SIG-M5 treated with dmso at 0.1 percent for 504 hours (cell line): ENCODE data around the gene ITGB2.
"Not testable (repeated sequence)": the region's sequence is repeated elsewhere in the genome, so short reads cannot be mapped to it uniquely, and the experiment has no call there.

Source experiments
- DNase-seq: peaks from one replicate; lab custom pipeline; 2025; ENCODE audit not compliant: unreplicated experiment; lab: John Stamatoyannopoulos, UW

Gene ITGB2

GRCh38 chr21:44887126-44887806 is 33.4 kb downstream of the ITGB2 start:
- DNase-seq, result no peak

GRCh38 chr21:44886113-44887075 is 34.3 kb downstream of the ITGB2 start:
- DNase-seq, result no peak

GRCh38 chr21:44885615-44886014 is 35.1 kb downstream of the ITGB2 start:
- DNase-seq, result no peak

- DNase-seq, result no peak
These were observed 36.6 kb downstream of the ITGB2 start for GRCh38 chr21:44884097-44884496.

- DNase-seq, result no peak
These were observed 37.4 kb downstream of the ITGB2 start for GRCh38 chr21:44883250-44883649.

- peak; percentile 74 for DNase-seq
These were observed 39.4 kb downstream of the ITGB2 start for GRCh38 chr21:44881198-44881872.

GRCh38 chr21:44880405-44881197 is 40.1 kb downstream of the ITGB2 start:
- DNase-seq, result peak; percentile 97

- DNase-seq, result not testable (repeated sequence)
These were observed 41.5 kb downstream of the ITGB2 start for GRCh38 chr21:44879238-44879637.

GRCh38 chr21:44878053-44878982 is 42.4 kb downstream of the ITGB2 start:
- peak; percentile 95 for DNase-seq

GRCh38 chr21:44876849-44877575 is 43.7 kb downstream of the ITGB2 start:
- DNase-seq, result no peak

- peak; percentile 72 for DNase-seq
These were observed 45.4 kb downstream of the ITGB2 start for GRCh38 chr21:44875316-44875700.

GRCh38 chr21:44874497-44875315 is 46.0 kb downstream of the ITGB2 start:
- peak; percentile 67 for DNase-seq

- no peak for DNase-seq
These were observed 46.5 kb downstream of the ITGB2 start for GRCh38 chr21:44874240-44874496.

- peak; percentile 95 for DNase-seq
These were observed 47.1 kb downstream of the ITGB2 start, which contains the start of gene PTTG1IP for GRCh38 chr21:44873356-44874239. Gene PTTG1IP (minus strand): TSS chr21:44873690. CDS start chr21:44873616, 74 bp downstream.

GRCh38 chr21:44872649-44873355 is 47.9 kb downstream of the ITGB2 start:
- no peak for DNase-seq

GRCh38 chr21:44872323-44872648 is 48.4 kb downstream of the ITGB2 start:
- DNase-seq, result peak; percentile 52
